ENCODE results near the gene TTC21A. TPM values are rescaled to one million over a fixed set of nuclear protein-coding genes. Genes with fewer than 3 reads are reported as not detected.

The TTC21A gene
- total and polyA plus RNA-seq, 10 of the 15 experiments (the other 5 are each of a cell fraction or from before 2014, with no cell fraction given) = 0.62 to 3.2 (median 1.2) TPM

DNA sequence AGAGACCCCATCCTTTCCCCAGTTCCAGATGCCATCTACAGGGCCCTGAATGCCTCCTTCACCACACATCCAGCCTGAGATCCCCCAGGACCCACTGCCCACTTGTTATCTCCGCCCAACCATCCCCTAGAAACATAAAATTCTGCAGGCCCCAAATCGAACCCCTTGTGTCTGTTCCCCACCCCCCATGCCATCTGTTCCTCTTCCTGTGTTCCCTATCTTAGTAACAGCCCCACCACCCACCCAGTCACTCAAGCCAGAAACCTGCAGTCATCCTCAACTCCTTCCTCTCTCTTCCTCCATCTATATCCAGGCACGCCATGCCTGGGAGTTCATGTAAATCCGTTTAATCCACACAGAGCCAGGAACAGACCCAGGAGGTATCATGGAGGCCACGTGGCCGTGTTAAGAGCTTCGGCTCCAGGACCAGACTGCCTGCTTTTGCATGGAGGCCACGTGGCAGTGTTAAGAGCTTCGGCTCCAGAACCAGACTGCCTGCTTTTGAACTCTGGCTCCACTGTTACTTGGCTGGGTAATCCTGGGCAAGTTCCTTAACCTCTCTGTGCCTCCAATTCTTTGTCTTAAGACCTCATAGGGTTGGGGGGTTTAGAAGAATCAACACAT, 41.1 kb downstream of the TTC21A start:
- peaks cover 4 to 12% of the 10 kb centered on the region in 2 experiments for H3K36me3 ChIP-seq (ENCODE audit: control insufficient read depth in 2 of 2, insufficient read depth in 2 of 2, low read length in 1 of 2)
- 7% methylated on average over 9 of the region's 9 CpGs for WGBS (ENCODE audit: insufficient coverage, insufficient replicate concordance, low lambda C conversion rate, missing lambda C conversion rate)
- H3K27me3 ChIP-seq (replicated peaks in 1 of 2; ENCODE audit: control insufficient read depth in 2 of 2, insufficient read depth in 2 of 2, low read length in 1 of 2) = no peaks in the 10 kb centered on the region
- no peaks in the 10 kb centered on the region; the same call in 1 of the 2 replicates for H4K20me1 ChIP-seq (ENCODE audit: control insufficient read depth, insufficient read depth)
- ChIA-PET CTCF (interaction anchor here (0.7 to 4.4 kb wide), 5 partner anchors 21 to 48 kb away, joined by 3 to 27 read pairs (median 10); no protein-coding TSS in a partner anchor), SMC1A (ENCODE audit: uncharacterized antibody, unreplicated experiment) (interaction anchor here (1.2 to 4.9 kb wide), 10 partner anchors 15 to 143 kb away, joined by 3 to 20 read pairs (median 6); no protein-coding TSS in a partner anchor), RAD21 (ENCODE audit: unreplicated experiment) (interaction anchor here (0.6 to 2.0 kb wide), 9 partner anchors 10 to 147 kb away, joined by 3 to 6 read pairs (median 4); partner anchors contain the start of genes GORASP1 and TTC21A), POLR2A (interaction anchor here (0.6 to 2.5 kb wide), 3 partner anchors 40 to 147 kb away, joined by 3 to 11 read pairs (median 4); no protein-coding TSS in a partner anchor)
- peak overlapping the region; percentile 85; the same call in 1 of the 2 replicates for H3K4me3 ChIP-seq
- peaks cover 83% of the 10 kb centered on the region for H3K79me2 ChIP-seq (ENCODE audit: control insufficient read depth, insufficient read depth, low read length)
- no peaks in the 10 kb centered on the region for H3K9me3 ChIP-seq (replicated peaks; ENCODE audit: control insufficient read depth, insufficient read depth, low read length)
- DNase-seq (ENCODE audit: low read depth, low spot score) = no peak
- H2AFZ ChIP-seq (ENCODE audit: control insufficient read depth, low read depth, low read length) = peak overlapping the region; percentile 9
- peak; percentile 7 for FAIRE-seq
- peak overlapping the region; percentile 97 for H3K4me2 ChIP-seq (ENCODE audit: control insufficient read depth, insufficient read depth)
- peak overlapping the region; percentile 99 for H3K27ac ChIP-seq (ENCODE audit: control insufficient read depth, insufficient read depth)
- no TSS peak for BruUV-seq (replicated peaks)
- peak overlapping the region; percentile 85 for H3K9ac ChIP-seq (ENCODE audit: control insufficient read depth, insufficient read depth, low read length)
- H3K4me1 ChIP-seq (ENCODE audit: control insufficient read depth, insufficient read depth, low read length) = peaks cover 45% of the 10 kb centered on the region
- in situ Hi-C loops (cut with MboI) (no loop called here), intact Hi-C loops (cut with micrococcal nuclease; ENCODE audit: unreplicated experiment) (no loop called here)
- no peak for ATAC-seq
- no peak for TF ChIP-seq SREBF1 (IDR thresholded peaks at IDR 0.05; ENCODE audit: low read length)
- TF ChIP-seq EGR1 (IDR thresholded peaks at IDR 0.05; ENCODE audit: borderline replicate concordance in 1 of 2, low read depth in 2 of 2, low read length in 2 of 2) = no peak; a peak in 1 of 3 replicates
- no peak for TF ChIP-seq RUNX3 (IDR thresholded peaks at IDR 0.05; ENCODE audit: low read length)
- no peak for TF ChIP-seq SUZ12 (IDR thresholded peaks at IDR 0.05; ENCODE audit: unreplicated experiment)
- TF ChIP-seq SIX5 (IDR thresholded peaks at IDR 0.05; ENCODE audit: low read depth, low read length, severe bottlenecking) = no peak
- TF ChIP-seq FOXM1 (IDR thresholded peaks at IDR 0.05; ENCODE audit: low read depth, low read length) = no peak
- 0 out of 2 replicates have a peak, but pooled peaks have one; percentile 13 for TF ChIP-seq NR2F1 (conservative IDR thresholded peaks at IDR 0.05)
- TF ChIP-seq WRNIP1 (IDR thresholded peaks at IDR 0.05; ENCODE audit: borderline replicate concordance, low read depth, low read length) = no peak
- 0 out of 2 replicates have a peak, but pooled peaks have one; percentile 8 for TF ChIP-seq CBFB (IDR thresholded peaks at IDR 0.05; ENCODE audit: low read depth)
- no peak for TF ChIP-seq RAD51 (IDR thresholded peaks at IDR 0.05)
- no peak for TF ChIP-seq RFX5 (IDR thresholded peaks at IDR 0.05; ENCODE audit: low read depth, low read length)
- TF ChIP-seq, protein P1, sequence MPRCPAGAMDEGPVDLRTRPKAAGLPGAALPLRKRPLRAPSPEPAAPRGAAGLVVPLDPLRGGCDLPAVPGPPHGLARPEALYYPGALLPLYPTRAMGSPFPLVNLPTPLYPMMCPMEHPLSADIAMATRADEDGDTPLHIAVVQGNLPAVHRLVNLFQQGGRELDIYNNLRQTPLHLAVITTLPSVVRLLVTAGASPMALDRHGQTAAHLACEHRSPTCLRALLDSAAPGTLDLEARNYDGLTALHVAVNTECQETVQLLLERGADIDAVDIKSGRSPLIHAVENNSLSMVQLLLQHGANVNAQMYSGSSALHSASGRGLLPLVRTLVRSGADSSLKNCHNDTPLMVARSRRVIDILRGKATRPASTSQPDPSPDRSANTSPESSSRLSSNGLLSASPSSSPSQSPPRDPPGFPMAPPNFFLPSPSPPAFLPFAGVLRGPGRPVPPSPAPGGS (IDR thresholded peaks at IDR 0.05; ENCODE audit: borderline replicate concordance, insufficient read depth, low read depth, low read length, poor library complexity, severe bottlenecking) = no peak
- TF ChIP-seq, protein P2, sequence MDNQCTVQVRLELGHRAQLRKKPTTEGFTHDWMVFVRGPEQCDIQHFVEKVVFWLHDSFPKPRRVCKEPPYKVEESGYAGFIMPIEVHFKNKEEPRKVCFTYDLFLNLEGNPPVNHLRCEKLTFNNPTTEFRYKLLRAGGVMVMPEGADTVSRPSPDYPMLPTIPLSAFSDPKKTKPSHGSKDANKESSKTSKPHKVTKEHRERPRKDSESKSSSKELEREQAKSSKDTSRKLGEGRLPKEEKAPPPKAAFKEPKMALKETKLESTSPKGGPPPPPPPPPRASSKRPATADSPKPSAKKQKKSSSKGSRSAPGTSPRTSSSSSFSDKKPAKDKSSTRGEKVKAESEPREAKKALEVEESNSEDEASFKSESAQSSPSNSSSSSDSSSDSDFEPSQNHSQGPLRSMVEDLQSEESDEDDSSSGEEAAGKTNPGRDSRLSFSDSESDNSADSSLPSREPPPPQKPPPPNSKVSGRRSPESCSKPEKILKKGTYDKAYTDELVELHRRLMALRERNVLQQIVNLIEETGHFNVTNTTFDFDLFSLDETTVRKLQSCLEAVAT (IDR thresholded peaks at IDR 0.05) = no peak
- TF ChIP-seq CHD1 (IDR thresholded peaks at IDR 0.05; ENCODE audit: low read depth, low read length) = no peak
- TF ChIP-seq, protein P3, sequence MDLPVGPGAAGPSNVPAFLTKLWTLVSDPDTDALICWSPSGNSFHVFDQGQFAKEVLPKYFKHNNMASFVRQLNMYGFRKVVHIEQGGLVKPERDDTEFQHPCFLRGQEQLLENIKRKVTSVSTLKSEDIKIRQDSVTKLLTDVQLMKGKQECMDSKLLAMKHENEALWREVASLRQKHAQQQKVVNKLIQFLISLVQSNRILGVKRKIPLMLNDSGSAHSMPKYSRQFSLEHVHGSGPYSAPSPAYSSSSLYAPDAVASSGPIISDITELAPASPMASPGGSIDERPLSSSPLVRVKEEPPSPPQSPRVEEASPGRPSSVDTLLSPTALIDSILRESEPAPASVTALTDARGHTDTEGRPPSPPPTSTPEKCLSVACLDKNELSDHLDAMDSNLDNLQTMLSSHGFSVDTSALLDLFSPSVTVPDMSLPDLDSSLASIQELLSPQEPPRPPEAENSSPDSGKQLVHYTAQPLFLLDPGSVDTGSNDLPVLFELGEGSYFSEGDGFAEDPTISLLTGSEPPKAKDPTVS (IDR thresholded peaks at IDR 0.05; ENCODE audit: low read depth, low read length) = no peak
- no peak for TF ChIP-seq GABPA (IDR thresholded peaks at IDR 0.05; ENCODE audit: low read depth)
- no peak for TF ChIP-seq CHD4 (IDR thresholded peaks at IDR 0.05)
- no peak for TF ChIP-seq SREBF2 (IDR thresholded peaks at IDR 0.05; ENCODE audit: low read length)
- no peak for TF ChIP-seq EP300 (IDR thresholded peaks at IDR 0.05; ENCODE audit: borderline replicate concordance in 1 of 2, control insufficient read depth in 1 of 2, low read depth in 2 of 2, low read length in 2 of 2)
